GM20000 (cell line): ENCODE results near the gene CRTC3.
A peak's percentile ranks its signal among the peaks of the same experiment; 100 is the strongest.
"Not testable (repeated sequence)": the region's sequence is repeated elsewhere in the genome, so short reads cannot be mapped to it uniquely, and the experiment has no call there.

Experiments used
- DNase-seq: peaks from one replicate; pipeline ENCODE4 v3.0.0; 2012; ENCODE audit warnings: low spot score
- TF ChIP-seq, protein P1 (sequence below): IDR thresholded peaks from 2 replicates; pipeline ENCODE4 v1.5.1; 2012; ENCODE audit warnings: mild to moderate bottlenecking, control low read depth; ENCODE audit errors: extremely low read depth, missing control alignments

Gene CRTC3

DNA sequence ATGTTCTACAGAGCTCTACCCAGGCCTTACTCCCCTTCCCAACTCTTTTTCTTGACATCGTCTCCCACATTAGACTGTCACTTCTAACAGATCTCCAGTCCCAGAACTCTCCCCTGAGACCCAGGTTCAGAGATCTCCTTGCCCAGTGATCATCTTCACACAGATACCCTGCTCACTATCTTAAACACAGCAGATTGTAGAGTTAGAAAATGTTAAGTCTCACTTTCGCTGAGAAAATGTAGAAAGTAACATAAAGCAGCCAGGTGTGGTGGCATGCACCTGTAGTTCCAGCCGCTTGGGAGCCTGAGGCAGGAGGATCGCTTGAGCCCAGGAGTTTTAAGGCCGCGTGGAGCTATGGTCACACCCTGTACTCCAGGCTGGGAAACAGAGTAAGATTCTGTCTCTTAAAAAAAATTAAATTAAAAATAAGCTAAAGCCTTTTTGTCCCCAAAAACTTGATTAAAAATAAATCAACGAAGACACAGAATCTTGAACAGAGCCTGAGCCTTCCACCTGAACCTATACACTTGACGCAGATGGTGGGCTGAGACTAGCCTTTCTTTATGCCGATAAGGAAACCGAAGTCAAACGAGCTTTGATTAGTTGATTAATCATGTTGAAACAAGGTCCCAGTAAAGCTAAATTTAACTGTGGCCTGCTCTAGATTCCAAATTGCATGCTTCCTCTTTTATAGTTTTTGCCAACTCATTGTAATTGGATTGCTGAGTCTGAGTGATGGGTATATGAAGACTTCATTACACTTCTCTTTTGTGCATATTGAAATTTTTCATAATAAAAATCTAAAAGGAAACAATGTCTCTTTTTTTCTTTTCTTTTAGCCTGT is 156.1 kb downstream of the CRTC3 start:
- TF ChIP-seq, protein P1, sequence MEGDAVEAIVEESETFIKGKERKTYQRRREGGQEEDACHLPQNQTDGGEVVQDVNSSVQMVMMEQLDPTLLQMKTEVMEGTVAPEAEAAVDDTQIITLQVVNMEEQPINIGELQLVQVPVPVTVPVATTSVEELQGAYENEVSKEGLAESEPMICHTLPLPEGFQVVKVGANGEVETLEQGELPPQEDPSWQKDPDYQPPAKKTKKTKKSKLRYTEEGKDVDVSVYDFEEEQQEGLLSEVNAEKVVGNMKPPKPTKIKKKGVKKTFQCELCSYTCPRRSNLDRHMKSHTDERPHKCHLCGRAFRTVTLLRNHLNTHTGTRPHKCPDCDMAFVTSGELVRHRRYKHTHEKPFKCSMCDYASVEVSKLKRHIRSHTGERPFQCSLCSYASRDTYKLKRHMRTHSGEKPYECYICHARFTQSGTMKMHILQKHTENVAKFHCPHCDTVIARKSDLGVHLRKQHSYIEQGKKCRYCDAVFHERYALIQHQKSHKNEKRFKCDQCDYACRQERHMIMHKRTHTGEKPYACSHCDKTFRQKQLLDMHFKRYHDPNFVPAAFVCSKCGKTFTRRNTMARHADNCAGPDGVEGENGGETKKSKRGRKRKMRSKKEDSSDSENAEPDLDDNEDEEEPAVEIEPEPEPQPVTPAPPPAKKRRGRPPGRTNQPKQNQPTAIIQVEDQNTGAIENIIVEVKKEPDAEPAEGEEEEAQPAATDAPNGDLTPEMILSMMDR, result no peak
- DNase-seq, result no peak

DNA sequence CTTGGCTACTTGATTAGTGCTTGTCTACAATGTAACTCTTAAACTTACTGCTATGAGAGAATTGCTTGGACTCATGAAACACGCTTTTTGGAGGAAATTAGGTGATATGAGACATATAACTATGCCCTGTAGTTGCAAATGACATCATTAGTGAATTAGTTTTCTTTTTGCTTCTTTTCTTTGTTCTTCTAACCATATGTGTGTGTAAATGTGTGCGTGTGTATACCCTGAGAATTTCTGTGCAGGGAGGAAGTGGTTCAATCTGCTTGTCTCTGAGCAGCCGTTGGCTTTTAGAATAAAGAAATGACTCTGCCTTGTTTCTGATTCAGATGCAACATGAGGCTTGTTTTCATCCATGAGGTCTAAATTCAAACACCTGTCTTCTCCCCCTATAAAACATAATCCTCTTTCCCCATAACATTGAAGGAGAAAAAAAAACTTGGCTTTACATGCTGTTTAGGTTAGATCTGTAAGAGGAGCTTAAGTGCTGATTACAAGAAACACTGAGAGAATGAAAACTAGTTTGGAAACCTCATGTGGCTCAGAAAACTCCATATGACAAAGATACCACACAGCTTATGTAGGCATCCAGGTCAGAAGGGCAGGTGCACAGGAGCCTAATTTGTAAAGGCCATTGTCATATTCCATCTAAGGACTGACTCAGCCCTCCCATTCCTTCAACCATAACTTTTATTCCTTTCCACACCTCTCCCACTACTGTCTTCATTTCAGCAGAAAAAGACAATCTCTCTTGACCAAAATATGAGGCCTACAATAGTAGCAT is 156.9 kb downstream of the CRTC3 start:
- peak; percentile 60 for DNase-seq
- TF ChIP-seq, protein P1, result no peak

DNA sequence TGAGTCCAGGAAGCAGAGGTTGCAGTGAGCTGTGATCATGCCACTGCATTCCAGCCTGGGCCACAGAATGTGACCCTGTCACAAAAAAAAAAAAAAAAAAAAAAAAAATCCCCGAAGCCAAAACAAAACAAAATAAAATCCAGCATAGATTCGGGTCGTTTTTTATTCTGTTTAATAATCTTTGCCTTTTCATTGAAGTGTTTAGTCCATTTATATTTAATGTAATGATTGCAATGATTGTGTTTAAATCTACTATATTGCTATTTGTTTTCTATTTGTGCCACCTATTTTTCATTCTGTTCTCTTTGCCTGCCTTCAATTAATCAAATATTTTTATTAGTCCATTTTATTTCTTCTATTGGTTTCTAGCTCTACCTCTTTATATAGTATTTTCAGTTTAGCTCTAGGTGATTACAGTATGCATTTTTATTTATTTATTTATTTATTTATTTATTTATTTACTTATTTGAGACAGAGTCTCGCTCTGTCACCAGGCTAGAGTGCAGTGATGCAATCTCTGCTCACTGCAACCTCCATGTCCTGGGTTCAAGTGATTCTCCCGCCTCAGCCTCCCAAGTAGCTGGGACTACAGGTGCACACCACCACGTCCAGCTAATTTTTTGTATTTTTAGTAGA is 159.7 kb downstream of the CRTC3 start:
- DNase-seq, result not testable (repeated sequence)

GRCh38 chr15:90690585-90690984 is 160.9 kb downstream of the CRTC3 start:
- TF ChIP-seq, protein P1, result no peak
- no peak for DNase-seq

DNA sequence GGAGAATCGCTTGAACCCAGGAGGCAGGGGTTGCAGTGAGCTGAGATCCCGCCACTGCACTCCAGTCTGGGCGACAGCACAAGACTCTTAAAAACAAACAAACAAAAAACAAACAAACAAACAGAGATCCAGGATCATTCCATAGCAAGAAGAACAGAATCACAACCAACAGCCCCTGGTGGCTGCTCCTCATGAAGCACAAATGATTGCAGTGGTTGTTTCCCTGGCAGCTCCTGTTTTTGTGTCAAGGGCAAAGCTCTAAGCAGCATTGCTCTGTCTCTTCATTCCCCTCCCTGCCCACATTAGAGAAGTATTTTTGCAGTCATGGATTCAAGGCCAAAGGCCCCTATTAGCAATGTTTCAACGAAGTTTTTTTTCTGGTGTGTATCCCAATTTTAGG is 161.6 kb downstream of the CRTC3 start:
- no peak for DNase-seq
- TF ChIP-seq, protein P1, result no peak

DNA sequence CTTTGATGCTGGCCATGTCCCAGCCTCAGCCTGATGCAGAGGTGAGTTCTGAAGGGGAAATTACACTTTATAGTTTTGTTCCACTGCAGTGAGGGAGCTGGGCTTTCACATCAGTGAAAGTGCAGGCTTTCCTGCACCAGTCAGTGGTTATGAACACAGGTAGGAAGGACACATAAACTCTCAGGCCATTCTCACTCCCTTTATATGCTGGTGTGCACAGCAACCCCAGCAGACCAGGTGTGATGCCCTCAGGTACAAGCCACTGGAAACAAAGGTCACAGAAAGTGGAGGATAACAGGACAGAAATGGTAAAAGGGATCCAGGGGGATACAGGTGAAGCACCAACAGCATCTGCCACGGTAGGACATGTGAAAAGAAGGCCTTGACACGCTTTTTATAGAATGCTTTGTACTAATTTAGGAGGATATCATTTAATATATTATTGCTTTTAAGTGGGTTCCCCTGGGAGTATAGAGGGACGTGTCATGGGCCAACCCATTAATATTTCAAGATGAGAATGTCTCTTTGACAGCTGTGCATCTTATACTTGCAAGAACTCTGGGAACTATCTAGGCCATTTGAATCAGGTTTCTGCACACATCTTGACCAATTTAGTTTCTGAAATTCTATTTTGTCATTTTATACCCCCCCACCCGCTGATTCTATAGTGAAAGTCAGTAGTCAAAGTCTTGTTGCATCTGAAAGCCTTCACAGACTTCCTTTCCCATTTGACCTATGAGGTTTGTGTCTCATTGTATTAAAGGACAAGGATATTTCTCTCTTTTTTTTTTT is 162.5 kb downstream of the CRTC3 start:
- peak; percentile 52 for DNase-seq
- TF ChIP-seq, protein P1, result no peak
